Measurements from ENCODE around the gene CCDC190. TPM values are rescaled to one million over a fixed set of nuclear protein-coding genes. Genes with fewer than 3 reads are reported as not detected.

Gene CCDC190
- total and polyA plus RNA-seq, 2 of the 4 experiments (the other 2 are of a cell fraction) = 0.10 to 0.36 TPM

- Histone ChIP-seq H4K20me1 (ENCODE audit: insufficient read depth, low read length) (no peaks in the 10 kb centered on the region), H3K18ac (ENCODE audit: low read depth, low read length) (peak overlapping the region; percentile 75), H2BK20ac (ENCODE audit: low read depth, low read length) (no peak overlapping the region), H3K4me3 (ENCODE audit: insufficient read depth, low read depth, low read length) (no peak overlapping the region), H2BK15ac (ENCODE audit: low read depth, low read length) (no peak overlapping the region), H3K14ac (replicated peaks; ENCODE audit: low read depth, low read length) (no peak overlapping the region), H3K9ac (ENCODE audit: low read depth, low read length) (no peak overlapping the region), H3K4me1 (ENCODE audit: control insufficient read depth, insufficient read depth, low read length) (peaks cover 1% of the 10 kb centered on the region), H2BK120ac (ENCODE audit: low read depth, low read length) (no peak overlapping the region), H3K4ac (ENCODE audit: low read depth, low read length) (no peak overlapping the region), H3K4me2 (ENCODE audit: low read depth, low read length) (0 out of 2 replicates have a peak overlapping the region, but pooled peaks have one; percentile 49), H3K27me3 (ENCODE audit: control insufficient read depth, insufficient read depth, low read length) (peaks cover 6% of the 10 kb centered on the region), H3K36me3 (ENCODE audit: control insufficient read depth, insufficient read depth, low read length) (no peaks in the 10 kb centered on the region), H4K91ac (ENCODE audit: insufficient read depth, low read depth, low read length) (no peak overlapping the region), H3K9me3 (ENCODE audit: control insufficient read depth, insufficient read depth, low read length) (peaks cover 7% of the 10 kb centered on the region), H2AK9ac (replicated peaks; ENCODE audit: low read depth, low read length, poor library complexity) (no peak overlapping the region), H2AK5ac (ENCODE audit: low read depth, low read length) (no peak overlapping the region), H4K5ac (ENCODE audit: low read depth, low read length) (0 out of 2 replicates have a peak overlapping the region, but pooled peaks have one; percentile 42), H2BK5ac (ENCODE audit: low read depth, low read length, poor library complexity, severe bottlenecking) (no peak overlapping the region), H2AFZ (replicated peaks; ENCODE audit: low read length, poor library complexity) (no peak overlapping the region), H4K8ac (ENCODE audit: low read depth in 2 of 2, low read length in 2 of 2) (no peak overlapping the region), H3K9me1 (ENCODE audit: insufficient read depth, low read length) (no peaks in the 10 kb centered on the region), H3K79me1 (ENCODE audit: low read depth in 1 of 2, low read length in 2 of 2) (no peaks in the 10 kb centered on the region), H3K56ac (ENCODE audit: extremely low read depth, insufficient read depth, low read length) (no peak overlapping the region), H3K23ac (ENCODE audit: low read depth, low read length) (no peak overlapping the region), H3K27ac (ENCODE audit: insufficient read depth, low read length) (no peak overlapping the region)
- ATAC-seq (ENCODE audit: low read depth) = no peak
- DNase-seq = peak; percentile 31
- dilution Hi-C loops (cut with HindIII; ENCODE audit: low sequenced_read_pairs, unreplicated experiment) (no loop called here), intact Hi-C loops (cut with micrococcal nuclease) (no loop called here), in situ Hi-C loops (cut with MboI; ENCODE audit: low sequenced_read_pairs) (no loop called here)
- WGBS, 2 experiments (ENCODE audit: extremely low coverage in 2 of 2, insufficient read length in 1 of 2) = 38% methylated on average over 2 of the region's 3 CpGs; no CpG with 5 or more reads in 1 of the 2 experiments
- CTCF ChIA-PET = no interaction called here
- TF ChIP-seq RAD21 (IDR thresholded peaks at IDR 0.05; ENCODE audit: low read length) = no peak
- TF ChIP-seq CEBPB (IDR thresholded peaks at IDR 0.05; ENCODE audit: low read depth, low read length) = no peak
- POLR2A ChIA-PET (ENCODE audit: unreplicated experiment) = interaction anchor here (0.6 kb wide), 1 partner anchor 366 kb away, joined by 4 read pairs; no protein-coding TSS in a partner anchor
- BruUV-seq (replicated peaks) = no TSS peak
Measured at GRCh38 chr1:162835157-162835899, 25.6 kb downstream of the CCDC190 start.

Data from IMR-90 (cell line).